Loucy (cell line): ENCODE results near the gene RRAS.

Experiments
- EZH2phosphoT487 ChIP-seq: fragments of 200-600 bp; IDR thresholded peaks from 2 replicates; pipeline ENCODE4 v1.6.1; 2018; ENCODE audit warnings: antibody characterized with exemption, mild to moderate bottlenecking, moderate library complexity, borderline replicate concordance
- TF ChIP-seq, protein P1 (sequence below): fragments of 200-600 bp; sonication (generic); conservative IDR thresholded peaks from 2 replicates; pipeline ENCODE4 v1.5.1; 2014; ENCODE audit warnings: mild to moderate bottlenecking, antibody characterized with exemption, low read length

DNA sequence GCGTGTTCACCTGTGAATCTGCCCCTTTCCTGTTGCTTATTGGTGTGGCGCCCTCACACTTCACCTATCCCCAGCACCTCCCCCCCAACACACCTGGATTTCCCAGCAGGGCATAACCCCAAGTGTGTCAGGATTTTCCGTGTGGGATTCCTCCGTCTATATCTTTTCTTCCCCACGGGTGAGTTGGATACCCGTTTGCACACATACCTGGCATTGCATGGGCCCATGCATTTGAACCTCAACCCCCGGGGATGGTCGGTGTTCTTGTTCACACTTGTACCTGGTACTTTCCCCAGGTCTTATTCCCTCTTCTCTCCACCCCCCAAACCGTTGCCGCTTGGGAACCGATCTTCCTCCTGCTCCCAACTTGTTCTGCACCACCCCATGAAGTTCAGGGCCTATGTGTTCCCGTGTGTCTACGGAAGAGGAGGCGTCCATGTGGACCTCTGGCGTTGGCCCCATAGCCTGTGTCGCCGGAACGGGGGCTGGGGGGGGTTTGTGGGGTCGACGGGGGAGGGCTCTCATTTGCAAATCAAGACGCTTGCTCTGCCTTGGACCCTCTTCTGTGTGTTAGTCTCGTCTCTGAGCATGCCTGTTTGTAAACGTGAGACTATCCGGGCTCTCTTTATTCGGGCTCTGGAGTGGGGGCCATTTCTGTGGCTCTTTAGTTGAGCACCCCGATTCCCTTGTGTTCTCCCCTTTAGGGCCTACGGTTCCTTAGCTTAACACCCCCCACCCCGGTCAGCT, 47.3 kb downstream of the RRAS start:
- TF ChIP-seq, protein P1, sequence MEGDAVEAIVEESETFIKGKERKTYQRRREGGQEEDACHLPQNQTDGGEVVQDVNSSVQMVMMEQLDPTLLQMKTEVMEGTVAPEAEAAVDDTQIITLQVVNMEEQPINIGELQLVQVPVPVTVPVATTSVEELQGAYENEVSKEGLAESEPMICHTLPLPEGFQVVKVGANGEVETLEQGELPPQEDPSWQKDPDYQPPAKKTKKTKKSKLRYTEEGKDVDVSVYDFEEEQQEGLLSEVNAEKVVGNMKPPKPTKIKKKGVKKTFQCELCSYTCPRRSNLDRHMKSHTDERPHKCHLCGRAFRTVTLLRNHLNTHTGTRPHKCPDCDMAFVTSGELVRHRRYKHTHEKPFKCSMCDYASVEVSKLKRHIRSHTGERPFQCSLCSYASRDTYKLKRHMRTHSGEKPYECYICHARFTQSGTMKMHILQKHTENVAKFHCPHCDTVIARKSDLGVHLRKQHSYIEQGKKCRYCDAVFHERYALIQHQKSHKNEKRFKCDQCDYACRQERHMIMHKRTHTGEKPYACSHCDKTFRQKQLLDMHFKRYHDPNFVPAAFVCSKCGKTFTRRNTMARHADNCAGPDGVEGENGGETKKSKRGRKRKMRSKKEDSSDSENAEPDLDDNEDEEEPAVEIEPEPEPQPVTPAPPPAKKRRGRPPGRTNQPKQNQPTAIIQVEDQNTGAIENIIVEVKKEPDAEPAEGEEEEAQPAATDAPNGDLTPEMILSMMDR = no peak
- TF ChIP-seq EZH2phosphoT487 = no peak
